Pancreas (tissue), 10 donors: ENCODE results near the gene MEGF6. TPM values are rescaled to one million over a fixed set of nuclear protein-coding genes. Genes with fewer than 3 reads are reported as not detected.

Experiments used
- ATAC-seq, 4 donors: fragments of 200-7000 bp; cut with Tn5 transposase; one replicate each; pipeline versions ENCODE4 v1.8.0 to v1.9.1; 2020; ENCODE audit warnings: mild to moderate bottlenecking in 4 of 4, moderate library complexity in 4 of 4
- DNase-seq, 6 donors: peaks; one replicate each; pipeline ENCODE4 v3.0.0-alpha.2; 2020
- FAIRE-seq: peaks from 2 replicates; lab custom pipeline; 2012; peaks lifted over from hg19 to GRCh38; lab: Jason Lieb, UNC
- H3K27ac ChIP-seq, 4 donors: fragments of 200-600 bp; sonication (generic); 1 replicate in 3 of 4; 2 replicates in 1 of 4; pipeline versions ENCODE4 v1.5.0 to v1.8.0; 2020
- H3K27me3 ChIP-seq, 4 donors: fragments of 200-600 bp; one replicate each; pipeline ENCODE4 v1.8.0; 2021
- H3K36me3 ChIP-seq, 3 donors: fragments of 200-600 bp; sonication (generic) in 1 of 3; one replicate each; pipeline versions ENCODE4 v1.5.0 to v1.8.0; 2020 to 2021
- H3K4me1 ChIP-seq, 3 donors: fragments of 200-600 bp; one replicate each; pipeline ENCODE4 v1.8.0; 2021
- H3K4me3 ChIP-seq, 4 donors: fragments of 200-600 bp; sonication (generic) in 2 of 4; one replicate each; pipeline versions ENCODE4 v1.5.0 to v1.8.0; 2020 to 2021
- H3K9me3 ChIP-seq, 4 donors: fragments of 200-600 bp; one replicate each; pipeline ENCODE4 v1.8.0; 2021
- WGBS, 2 donors: extraction: QIAGEN DNeasy Blood & Tissue Kit; methylation state at CpG; one replicate each; pipeline ENCODE4 v1.1.7; 2013; 5-methylcytosine and 5-hydroxymethylcytosine counted together
- intact Hi-C, 3 donors: fragments of 100-400 bp; cut with DNase I; formaldehyde crosslinking; loops; one replicate each; pipeline versions ENCODE4 v1.11.1 to v1.14.2; 2022
- polyA plus RNA-seq, 2 donors: library from polyadenylated mRNA; stranded (reverse); fragments of 200-250 nt; gene quantifications; one replicate each; pipeline ENCODE4 v1.2.3, GENCODE V29; 2013
- total RNA-seq, 6 donors: library from RNA; stranded (reverse); fragmentation: NEBNext Ultra II Directional in 4 of 6; extraction: Animal tissue kit (Norgen Biotek cat#: 25700) in 4 of 6; gene quantifications; one replicate each; pipeline versions ENCODE4 v1.2.1 to v1.2.4, GENCODE V29; 2021 to 2023
- TF ChIP-seq, protein P1 (sequence below), 4 donors: fragments of 200-600 bp; sonication (generic) in 3 of 4; IDR thresholded peaks; one replicate each; pipeline versions ENCODE4 v1.5.0 to v1.8.0; 2021; ENCODE audit warnings: antibody characterized with exemption in 4 of 4
- donor health status: healthy with polysubstance abuse.
- donor health status: DM: no; HTN: no; CAD: no; lungs with moderate emphysema.
- donor health status: DM: no; HTN: no; CAD: no.
- donor health status: control.
- donor health status: control.
- donor health status: Bipolar disorder and iron deficiency.
- donor health status: DM: yes; HTN: yes; CAD: no.
- donor health status: DM: no; HTN: no; CAD: no.
- donor health status: DM: no; HTN: no; CAD: no.
- donor health status: DM: yes; HTN: yes; CAD: no.

MEGF6 gene
- total and polyA plus RNA-seq, 8 donors, result 2.6 to 20.0 (median 8.4) TPM

DNA sequence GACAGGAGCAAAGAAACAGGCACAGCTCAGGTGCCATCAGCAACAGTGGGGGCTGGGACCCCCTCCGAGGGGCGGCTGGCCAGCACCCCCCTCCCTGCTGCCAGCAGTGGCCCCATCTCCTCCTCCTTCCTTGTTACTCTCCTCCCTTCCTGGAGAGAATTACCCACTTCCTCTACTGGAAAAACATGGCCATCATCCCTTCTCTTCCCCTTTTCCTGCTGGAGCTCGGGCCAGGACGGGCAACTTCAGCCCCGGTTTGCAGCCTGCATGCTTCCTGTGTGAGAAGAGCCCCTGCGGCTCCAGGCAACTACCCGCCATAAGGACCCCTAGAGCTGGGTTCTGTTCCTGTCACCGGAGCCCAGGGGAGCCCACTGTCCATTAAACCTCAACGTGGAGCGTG, 17.6 kb downstream of the MEGF6 start:
- H3K36me3 ChIP-seq, result no peaks in the 10 kb centered on the region
- H3K4me3 ChIP-seq, result no peak overlapping the region
- no peaks in the 10 kb centered on the region for H3K4me1 ChIP-seq
- no peak overlapping the region for H3K27ac ChIP-seq
- no peaks in the 10 kb centered on the region for H3K9me3 ChIP-seq
- TF ChIP-seq, protein P1, sequence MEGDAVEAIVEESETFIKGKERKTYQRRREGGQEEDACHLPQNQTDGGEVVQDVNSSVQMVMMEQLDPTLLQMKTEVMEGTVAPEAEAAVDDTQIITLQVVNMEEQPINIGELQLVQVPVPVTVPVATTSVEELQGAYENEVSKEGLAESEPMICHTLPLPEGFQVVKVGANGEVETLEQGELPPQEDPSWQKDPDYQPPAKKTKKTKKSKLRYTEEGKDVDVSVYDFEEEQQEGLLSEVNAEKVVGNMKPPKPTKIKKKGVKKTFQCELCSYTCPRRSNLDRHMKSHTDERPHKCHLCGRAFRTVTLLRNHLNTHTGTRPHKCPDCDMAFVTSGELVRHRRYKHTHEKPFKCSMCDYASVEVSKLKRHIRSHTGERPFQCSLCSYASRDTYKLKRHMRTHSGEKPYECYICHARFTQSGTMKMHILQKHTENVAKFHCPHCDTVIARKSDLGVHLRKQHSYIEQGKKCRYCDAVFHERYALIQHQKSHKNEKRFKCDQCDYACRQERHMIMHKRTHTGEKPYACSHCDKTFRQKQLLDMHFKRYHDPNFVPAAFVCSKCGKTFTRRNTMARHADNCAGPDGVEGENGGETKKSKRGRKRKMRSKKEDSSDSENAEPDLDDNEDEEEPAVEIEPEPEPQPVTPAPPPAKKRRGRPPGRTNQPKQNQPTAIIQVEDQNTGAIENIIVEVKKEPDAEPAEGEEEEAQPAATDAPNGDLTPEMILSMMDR (IDR thresholded peaks at IDR 0.05), result no peak
- H3K27me3 ChIP-seq, result no peaks in the 10 kb centered on the region
- DNase-seq (no peak), FAIRE-seq (no peak), ATAC-seq (no peak)
- WGBS, 2 donors, result 59 to 76% methylated on average over 10 of the region's 10 CpGs
- intact Hi-C loops, result no loop called here

DNA sequence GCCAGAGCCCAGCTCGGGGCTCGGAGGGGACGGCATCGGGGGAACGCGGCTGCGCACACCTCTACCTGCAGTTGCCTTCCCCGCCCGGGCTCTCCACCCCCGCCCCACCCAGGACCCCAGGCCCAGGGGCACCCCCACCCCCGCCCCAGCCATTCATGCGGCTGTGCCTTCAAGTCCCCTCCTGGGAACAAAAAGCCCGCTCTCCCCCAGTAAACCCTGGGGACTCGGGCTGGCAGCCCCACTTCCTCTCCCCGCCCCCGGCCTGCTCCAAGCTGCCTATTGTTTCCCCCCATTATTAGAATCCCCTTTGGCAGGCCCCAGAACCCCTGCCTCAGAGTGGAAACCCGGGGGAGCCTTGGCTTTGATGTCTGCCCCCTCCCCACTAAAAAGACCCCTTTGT, 18.0 kb downstream of the MEGF6 start:
- Histone ChIP-seq H3K4me3 (no peak overlapping the region), H3K27ac (no peak overlapping the region), H3K27me3 (no peaks in the 10 kb centered on the region), H3K36me3 (no peaks in the 10 kb centered on the region), H3K4me1 (no peaks in the 10 kb centered on the region), H3K9me3 (no peaks in the 10 kb centered on the region)
- FAIRE-seq, result no peak
- no peak for ATAC-seq
- no peak for DNase-seq
- intact Hi-C loops, result no loop called here
- WGBS, 2 donors, result 76 to 78% methylated on average over 10 to 17 of the region's 17 CpGs
- TF ChIP-seq, protein P1 (IDR thresholded peaks at IDR 0.05), result no peak

DNA sequence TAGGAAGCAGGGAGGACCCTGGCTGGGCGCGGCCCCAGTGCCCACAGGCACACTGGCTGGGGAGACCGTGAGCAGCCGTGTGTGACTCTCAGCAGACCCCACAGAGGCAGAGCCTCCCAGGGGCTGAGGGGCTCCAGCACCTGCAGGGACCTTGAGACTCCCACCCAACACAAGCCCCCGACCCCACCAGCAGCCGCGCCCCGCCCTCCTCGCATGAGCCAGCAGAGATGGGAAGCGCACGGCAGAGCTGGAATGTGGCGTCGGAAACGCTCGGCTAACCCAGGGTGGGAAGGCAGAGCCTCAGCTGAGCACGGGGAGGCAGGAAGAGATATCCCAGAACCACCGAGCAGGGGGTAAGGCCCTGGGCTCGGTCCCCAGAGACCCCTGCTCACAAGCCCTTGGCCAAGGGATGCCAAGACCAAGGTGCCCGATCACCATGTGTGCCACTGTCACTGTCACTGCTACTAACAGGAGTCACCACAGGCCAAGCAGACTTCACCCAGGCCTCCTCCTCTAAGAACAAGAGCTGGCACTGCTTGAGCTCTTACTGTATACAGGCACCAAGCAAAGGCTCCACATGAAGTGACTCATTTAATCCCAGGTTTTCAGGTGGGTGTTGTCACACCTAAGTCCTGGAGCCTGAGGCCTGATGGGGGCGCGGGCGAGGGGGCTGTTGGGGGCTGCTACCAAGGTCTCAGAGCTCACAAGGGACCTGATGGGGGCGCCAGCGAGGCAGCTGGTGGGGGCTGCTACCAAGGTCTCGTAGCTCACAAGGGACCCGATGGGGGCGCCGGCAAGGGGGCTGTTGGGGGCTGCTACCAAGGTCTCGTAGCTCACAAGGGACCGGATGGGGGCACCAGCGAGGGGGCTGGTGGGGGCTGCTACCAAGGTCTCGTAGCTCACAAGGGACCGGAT, 20.1 kb downstream of the MEGF6 start:
- Histone ChIP-seq H3K27ac (no peak overlapping the region), H3K4me1 (no peaks in the 10 kb centered on the region), H3K36me3 (no peaks in the 10 kb centered on the region), H3K9me3 (no peaks in the 10 kb centered on the region), H3K4me3 (no peak overlapping the region), H3K27me3 (no peaks in the 10 kb centered on the region)
- 73 to 82% methylated on average over 28 to 33 of the region's 33 CpGs for WGBS, 2 donors
- no peak for FAIRE-seq
- TF ChIP-seq, protein P1 (IDR thresholded peaks at IDR 0.05), result no peak
- no peak for ATAC-seq
- DNase-seq, result no peak
- intact Hi-C loops, result no loop called here

DNA sequence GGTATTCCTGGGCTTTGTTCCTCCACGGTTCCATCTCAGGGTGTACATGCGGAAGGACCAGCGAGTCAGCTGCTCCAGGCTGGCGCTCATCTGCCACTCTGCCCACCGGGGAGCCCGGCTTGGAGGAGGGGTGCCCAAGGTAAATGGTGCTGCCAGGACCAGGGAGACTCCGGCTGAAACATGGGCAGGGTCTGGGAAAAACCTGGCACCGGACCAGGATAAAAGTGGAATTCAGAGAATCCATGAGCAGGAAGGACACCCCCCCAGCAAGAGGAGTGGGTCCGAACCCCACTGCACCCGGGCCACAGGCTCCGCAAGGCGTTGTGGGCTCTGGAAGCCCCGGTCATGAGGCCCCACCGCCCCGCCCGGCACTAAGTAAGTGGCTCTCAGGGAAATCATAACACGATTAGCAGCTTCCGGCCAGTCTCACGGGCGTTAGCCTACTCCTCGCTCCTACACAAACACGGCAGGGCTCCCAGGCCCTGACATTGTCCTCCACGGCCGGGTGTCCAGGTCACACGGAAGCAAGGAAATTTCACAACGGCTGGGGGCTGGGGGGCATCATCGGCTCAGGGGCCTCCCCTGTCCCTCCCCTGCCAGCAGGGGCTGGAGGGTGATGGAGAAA, 21.1 kb downstream of the MEGF6 start:
- FAIRE-seq, result no peak
- Histone ChIP-seq H3K4me1 (no peaks in the 10 kb centered on the region), H3K27ac (no peak overlapping the region), H3K27me3 (no peaks in the 10 kb centered on the region), H3K36me3 (no peaks in the 10 kb centered on the region), H3K4me3 (no peak overlapping the region), H3K9me3 (no peaks in the 10 kb centered on the region)
- 45 to 47% methylated on average over 27 of the region's 27 CpGs for WGBS, 2 donors
- DNase-seq, result no peak
- TF ChIP-seq, protein P1 (IDR thresholded peaks at IDR 0.05), result no peak
- intact Hi-C loops, result no loop called here
- ATAC-seq, result no peak

DNA sequence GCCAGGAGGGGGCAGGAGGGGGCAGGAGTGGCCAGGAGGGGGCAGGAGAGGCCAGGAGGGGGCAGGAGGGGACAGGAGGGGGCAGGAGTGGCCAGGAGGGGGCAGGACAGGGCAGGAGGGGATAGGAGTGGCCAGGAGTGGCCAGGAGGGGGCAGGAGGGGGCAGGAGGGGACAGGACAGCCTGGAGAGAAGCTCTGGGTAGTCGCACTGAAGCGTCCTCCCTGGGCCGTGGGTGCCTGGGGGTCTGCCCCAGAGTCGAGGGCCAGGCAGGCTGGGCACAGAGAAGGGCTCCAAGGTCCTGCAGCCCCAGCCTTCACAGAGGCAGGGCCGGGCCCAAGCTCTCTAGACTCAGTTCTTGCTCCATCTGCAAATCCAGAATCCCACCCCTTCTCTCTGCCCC, 22.9 kb downstream of the MEGF6 start:
- WGBS, 2 donors, result 58 to 72% methylated on average over 4 to 5 of the region's 5 CpGs
- FAIRE-seq, result no peak

More for the DNA sequence above, 22.9 kb downstream of the MEGF6 start:
- no peak overlapping the region for H3K4me3 ChIP-seq
- no peaks in the 10 kb centered on the region for H3K4me1 ChIP-seq
- H3K9me3 ChIP-seq, result no peaks in the 10 kb centered on the region
- TF ChIP-seq, protein P1 (IDR thresholded peaks at IDR 0.05), result no peak
- DNase-seq, result no peak
- no peaks in the 10 kb centered on the region for H3K27me3 ChIP-seq
- no peaks in the 10 kb centered on the region for H3K36me3 ChIP-seq
- no peak overlapping the region for H3K27ac ChIP-seq
- no peak for ATAC-seq
- intact Hi-C loops, result no loop called here
